Activated T-helper 9 cell treated with anti-CD3 and anti-CD28 coated beads, Interleukin-2, amount 50 U/mL, for 16 hours (primary cell): ENCODE results near the gene NHLRC2.
A peak's percentile ranks its signal among the peaks of the same experiment; 100 is the strongest.
"Not testable (repeated sequence)": the region's sequence is repeated elsewhere in the genome, so short reads cannot be mapped to it uniquely, and the experiment has no call there.

Experiments used
- DNase-seq: peaks from one replicate; pipeline ENCODE4 v3.0.0-alpha.2; 2020; ENCODE audit warnings: low read depth

NHLRC2 gene

GRCh38 chr10:113941140-113941539 is 86.7 kb downstream of the NHLRC2 start:
- DNase-seq: no peak

GRCh38 chr10:113943196-113943595 is 88.7 kb downstream of the NHLRC2 start:
- not testable (repeated sequence) for DNase-seq

GRCh38 chr10:113945075-113945686 is 90.7 kb downstream of the NHLRC2 start:
- DNase-seq: no peak

GRCh38 chr10:113945687-113946085 is 91.2 kb downstream of the NHLRC2 start:
- DNase-seq: no peak

- no peak for DNase-seq
Observed at GRCh38 chr10:113947184-113948041, 93.0 kb downstream of the NHLRC2 start.

- DNase-seq: no peak
Observed at GRCh38 chr10:113948048-113948447, 93.6 kb downstream of the NHLRC2 start.

GRCh38 chr10:113950268-113950667 is 95.8 kb downstream of the NHLRC2 start:
- no peak for DNase-seq

GRCh38 chr10:113953505-113954272 is 99.2 kb downstream of the NHLRC2 start:
- no peak for DNase-seq

GRCh38 chr10:113954409-113954808 is 99.9 kb downstream of the NHLRC2 start:
- no peak for DNase-seq

GRCh38 chr10:113957013-113957412 is 102.6 kb downstream of the NHLRC2 start:
- no peak for DNase-seq

- no peak for DNase-seq
Observed at GRCh38 chr10:113958631-113959382, 104.3 kb downstream of the NHLRC2 start.

GRCh38 chr10:113959383-113959760 is 104.9 kb downstream of the NHLRC2 start:
- no peak for DNase-seq

- no peak for DNase-seq
Observed at GRCh38 chr10:113960617-113961181, 106.2 kb downstream of the NHLRC2 start.

- peak; percentile 27 for DNase-seq
Observed at GRCh38 chr10:113961182-113962031, 106.9 kb downstream of the NHLRC2 start.

- DNase-seq: no peak
Observed at GRCh38 chr10:113965077-113965476, 110.6 kb downstream of the NHLRC2 start.

- DNase-seq: no peak
Observed at GRCh38 chr10:113965683-113966082, 111.2 kb downstream of the NHLRC2 start.
